ENCODE measurements around the gene JUN. TPM values are rescaled to one million over a fixed set of nuclear protein-coding genes. Genes with fewer than 3 reads are reported as not detected.
A peak's percentile ranks its signal among the peaks of the same experiment; 100 is the strongest.

The JUN gene
- total and polyA plus RNA-seq, 2 experiments from 2014 or later, result 189 to 351 TPM

- Histone ChIP-seq H3K79me2 (peaks cover 32% of the 10 kb centered on the region), H4K20me1 (ENCODE audit: insufficient read depth, poor library complexity, severe bottlenecking) (peaks cover 34% of the 10 kb centered on the region), H3K4me3 (peak overlapping the region; percentile 91), H3K36me3 (replicated peaks; ENCODE audit: insufficient read depth, low read depth) (no peaks in the 10 kb centered on the region), H3K27ac (peak overlapping the region; percentile 95), H3K4me1 (ENCODE audit: insufficient read depth) (peaks cover 6% of the 10 kb centered on the region), H3K4me2 (peak overlapping the region; percentile 75), H3K27me3 (no peaks in the 10 kb centered on the region), H3K9me2 (replicated peaks; ENCODE audit: insufficient read depth) (no peaks in the 10 kb centered on the region), H3K9me3 (ENCODE audit: low read depth) (no peaks in the 10 kb centered on the region), H2AFZ (no peak overlapping the region)
- WGBS (ENCODE audit: low lambda C conversion rate, missing lambda C conversion rate), result under 1% methylated on average over 78 of the region's 86 CpGs
- TF ChIP-seq EZH2phosphoT487 (IDR thresholded peaks at IDR 0.05; ENCODE audit: low read depth, severe bottlenecking, unreplicated experiment), result peak; percentile 43
- no peak for TF ChIP-seq EZH2 (IDR thresholded peaks at IDR 0.05; ENCODE audit: borderline replicate concordance)
- peak; percentile 68 for DNase-seq (ENCODE audit: low spot score)
These were observed 506 bp downstream of the JUN start for GRCh38 chr1:58783090-58783992.

- no peaks in the 10 kb centered on the region for H3K36me3 ChIP-seq (replicated peaks; ENCODE audit: insufficient read depth, low read depth)
- peak overlapping the region; percentile 75 for H3K4me2 ChIP-seq
- peaks cover 34% of the 10 kb centered on the region for H4K20me1 ChIP-seq (ENCODE audit: insufficient read depth, poor library complexity, severe bottlenecking)
- no peaks in the 10 kb centered on the region for H3K9me3 ChIP-seq (ENCODE audit: low read depth)
- peaks cover 6% of the 10 kb centered on the region for H3K4me1 ChIP-seq (ENCODE audit: insufficient read depth)
- H2AFZ ChIP-seq, result no peak overlapping the region
- H3K79me2 ChIP-seq, result peaks cover 32% of the 10 kb centered on the region
- WGBS (ENCODE audit: low lambda C conversion rate, missing lambda C conversion rate), result under 1% methylated on average over 81 of the region's 82 CpGs
- peak overlapping the region; percentile 95 for H3K27ac ChIP-seq
- DNase-seq (ENCODE audit: low spot score), result peak; percentile 47
- H3K27me3 ChIP-seq, result no peaks in the 10 kb centered on the region
- H3K9me2 ChIP-seq (replicated peaks; ENCODE audit: insufficient read depth), result no peaks in the 10 kb centered on the region
- peak overlapping the region; percentile 91 for H3K4me3 ChIP-seq
- TF ChIP-seq EZH2 (IDR thresholded peaks at IDR 0.05; ENCODE audit: borderline replicate concordance), result no peak
- peak; percentile 4 for TF ChIP-seq CTCF (IDR thresholded peaks at IDR 0.05; ENCODE audit: poor library complexity)
These were observed 1.4 kb downstream of the JUN start for GRCh38 chr1:58782178-58783089.

DNA sequence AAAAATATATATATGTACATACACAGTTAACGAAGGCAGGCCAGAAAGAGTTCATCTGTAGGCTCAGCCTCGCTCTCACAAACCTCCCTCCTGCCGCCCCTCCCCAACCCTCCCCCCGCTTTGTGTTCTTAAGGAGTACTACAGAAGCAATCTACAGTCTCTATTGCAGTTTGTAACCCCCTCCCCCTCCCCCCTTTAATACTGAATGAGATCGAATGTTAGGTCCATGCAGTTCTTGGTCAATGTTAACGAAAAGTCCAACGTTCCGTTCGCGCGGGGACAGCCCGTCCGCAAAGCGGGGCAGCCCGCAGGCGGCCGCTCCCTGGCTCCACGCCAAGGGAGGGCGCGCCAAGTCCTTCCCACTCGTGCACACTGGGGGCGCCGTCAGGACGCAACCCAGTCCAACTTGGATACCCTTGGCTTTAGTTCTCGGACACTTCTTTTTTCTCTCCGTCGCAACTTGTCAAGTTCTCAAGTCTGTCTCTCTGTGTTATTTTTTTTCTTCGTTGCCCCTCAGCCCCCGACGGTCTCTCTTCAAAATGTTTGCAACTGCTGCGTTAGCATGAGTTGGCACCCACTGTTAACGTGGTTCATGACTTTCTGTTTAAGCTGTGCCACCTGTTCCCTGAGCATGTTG lies 2.2 kb downstream of the JUN start:
- no peaks in the 10 kb centered on the region for H3K27me3 ChIP-seq

More for the DNA sequence above, 2.2 kb downstream of the JUN start:
- peaks cover 6% of the 10 kb centered on the region for H3K4me1 ChIP-seq (ENCODE audit: insufficient read depth)
- no peaks in the 10 kb centered on the region for H3K9me3 ChIP-seq (ENCODE audit: low read depth)
- H4K20me1 ChIP-seq (ENCODE audit: insufficient read depth, poor library complexity, severe bottlenecking), result peaks cover 34% of the 10 kb centered on the region
- DNase-seq (ENCODE audit: low spot score), result peak; percentile 80
- no peaks in the 10 kb centered on the region for H3K9me2 ChIP-seq (replicated peaks; ENCODE audit: insufficient read depth)
- TF ChIP-seq EZH2phosphoT487 (IDR thresholded peaks at IDR 0.05; ENCODE audit: low read depth, severe bottlenecking, unreplicated experiment) (no peak), CTCF (IDR thresholded peaks at IDR 0.05; ENCODE audit: poor library complexity) (peak; percentile 33), EZH2 (IDR thresholded peaks at IDR 0.05; ENCODE audit: borderline replicate concordance) (no peak)
- peaks cover 32% of the 10 kb centered on the region for H3K79me2 ChIP-seq
- peak overlapping the region; percentile 95 for H3K27ac ChIP-seq
- H3K4me3 ChIP-seq, result peak overlapping the region; percentile 91
- 4% methylated on average over 31 of the region's 32 CpGs for WGBS (ENCODE audit: low lambda C conversion rate, missing lambda C conversion rate)
- no peaks in the 10 kb centered on the region for H3K36me3 ChIP-seq (replicated peaks; ENCODE audit: insufficient read depth, low read depth)
- H3K4me2 ChIP-seq, result peak overlapping the region; percentile 75
- H2AFZ ChIP-seq, result no peak overlapping the region
